Endothelial cell of umbilical vein (primary cell): Measurements from ENCODE around the gene TNS1. TPM values are rescaled to one million over a fixed set of nuclear protein-coding genes. Genes with fewer than 3 reads are reported as not detected.

Source experiments
- BruUV-seq: library from RNA; stranded (reverse); fragments of 400-500 nt; replicated peaks from 2 replicates; lab custom pipeline; 2021; lab: Mats Ljungman, UMichigan
- CTCF ChIA-PET: fragments of 300-600, 350-600 bp; sonication (Branson Sonifier 250); formaldehyde crosslinking; loops from one replicate; lab custom pipeline; 2021; ENCODE audit warnings: antibody characterized with exemption, inconsistent platforms; lab: Charles Lee
- POLR2A ChIA-PET: fragments of 300-600, 350-600 bp; sonication (Branson Sonifier 250); formaldehyde crosslinking; loops from one replicate; lab custom pipeline; 2021; ENCODE audit warnings: antibody characterized with exemption, inconsistent platforms; lab: Charles Lee
- DNase-seq: peaks from one replicate; pipeline ENCODE4 v3.0.0-alpha.2; 2011; ENCODE audit warnings: low read depth, low spot score
- FAIRE-seq: peaks from 2 replicates; lab custom pipeline; 2011; peaks lifted over from hg19 to GRCh38; lab: Jason Lieb, UNC
- H2AFZ ChIP-seq: 2 replicates; pipeline ENCODE4 v1.6.0; 2012; ENCODE audit warnings: low read depth, low read length, control low read depth, inconsistent platforms
- H3K27ac ChIP-seq: 2 replicates; pipeline ENCODE4 v1.5.1; 2011; ENCODE audit warnings: low read depth, mild to moderate bottlenecking, control low read depth, low read length, moderate library complexity; ENCODE audit not compliant: insufficient read depth
- H3K27me3 ChIP-seq, 2 experiments: 2 replicates each; pipeline versions ENCODE4 v1.6.0 to v1.6.1; 2011; ENCODE audit warnings: low read length in 2 of 2, mixed read lengths in 1 of 2; ENCODE audit not compliant: control insufficient read depth in 2 of 2, insufficient read depth in 2 of 2
- H3K36me3 ChIP-seq, 2 experiments: 2 replicates in 1 of 2; 3 replicates in 1 of 2; pipeline ENCODE4 v1.5.1; 2011; ENCODE audit warnings: low read length in 2 of 2, mild to moderate bottlenecking in 1 of 2, moderate library complexity in 1 of 2; ENCODE audit not compliant: control insufficient read depth in 2 of 2, insufficient read depth in 2 of 2; ENCODE audit errors: extremely low read depth in 1 of 2
- H3K4me1 ChIP-seq: 3 replicates; pipeline ENCODE4 v1.5.1; 2011; ENCODE audit warnings: mild to moderate bottlenecking, low read length; ENCODE audit not compliant: control insufficient read depth, insufficient read depth; ENCODE audit errors: extremely low read depth
- H3K4me2 ChIP-seq: 2 replicates; pipeline ENCODE4 v1.6.1; 2011; ENCODE audit warnings: low read length, control low read depth, mixed read lengths; ENCODE audit not compliant: insufficient read depth
- H3K4me3 ChIP-seq, 3 experiments: fragments of 200-600 bp in 1 of 3; sonication (generic), shearing (Covaris generic) in 1 of 3; replicated peaks in 1 of 3; 2 replicates each; pipeline ENCODE4 v1.5.1; 2011 to 2016; ENCODE audit warnings: control low read depth in 3 of 3, low read length in 3 of 3, mild to moderate bottlenecking in 2 of 3, inconsistent platforms in 1 of 3, low read depth in 1 of 3, moderate library complexity in 1 of 3; ENCODE audit not compliant: insufficient read depth in 1 of 3
- H3K79me2 ChIP-seq: 2 replicates; pipeline ENCODE4 v1.6.0; 2012; ENCODE audit warnings: low read length, inconsistent platforms; ENCODE audit not compliant: control insufficient read depth, insufficient read depth
- H3K9ac ChIP-seq: replicated peaks from 2 replicates; pipeline ENCODE3; 2011; ENCODE audit warnings: low read length, control low read depth; ENCODE audit not compliant: insufficient read depth; ENCODE audit errors: extremely low read depth
- H3K9me1 ChIP-seq: replicated peaks from 3 replicates; pipeline ENCODE4 v1.6.0; 2011; ENCODE audit warnings: mild to moderate bottlenecking, low read length; ENCODE audit not compliant: control insufficient read depth, insufficient read depth; ENCODE audit errors: extremely low read depth
- H3K9me3 ChIP-seq: replicated peaks from 2 replicates; pipeline ENCODE4 v1.5.1; 2012; ENCODE audit warnings: low read length, inconsistent platforms; ENCODE audit not compliant: control insufficient read depth, insufficient read depth
- H4K20me1 ChIP-seq: replicated peaks from 2 replicates; pipeline ENCODE3; 2011; ENCODE audit warnings: mild to moderate bottlenecking, low read length; ENCODE audit not compliant: control insufficient read depth, insufficient read depth; ENCODE audit errors: extremely low read depth
- CTCF ChIP-seq, 2 donors: IDR thresholded peaks; 1 replicate in 1 of 2; 2 replicates in 1 of 2; pipeline ENCODE4 v1.5.1; 2011; ENCODE audit warnings: low read length in 2 of 2, mild to moderate bottlenecking in 2 of 2, moderate library complexity in 2 of 2, control low read depth in 1 of 2, inconsistent platforms in 1 of 2, low read depth in 1 of 2; ENCODE audit not compliant: insufficient read depth in 1 of 2; ENCODE audit errors: extremely low read depth in 1 of 2
- EZH2 ChIP-seq: IDR thresholded peaks from 2 replicates; pipeline ENCODE4 v1.6.1; 2012; ENCODE audit warnings: borderline replicate concordance, low read depth, mild to moderate bottlenecking, moderate library complexity, low read length, inconsistent platforms; ENCODE audit not compliant: severe bottlenecking
- FOS ChIP-seq: IDR thresholded peaks from 2 replicates; pipeline ENCODE4 v1.6.1; 2011; ENCODE audit warnings: mild to moderate bottlenecking, low read length, moderate library complexity, borderline replicate concordance; ENCODE audit not compliant: insufficient read depth
- GATA2 ChIP-seq: IDR thresholded peaks from 2 replicates; pipeline ENCODE4 v1.7.0; 2011; ENCODE audit warnings: low read depth, mild to moderate bottlenecking, moderate library complexity, mixed read lengths, low read length; ENCODE audit not compliant: insufficient read length, insufficient read depth
- JUN ChIP-seq: IDR thresholded peaks from 2 replicates; pipeline ENCODE4 v1.6.1; 2011; ENCODE audit warnings: borderline replicate concordance, low read depth; ENCODE audit not compliant: insufficient read length, insufficient read depth
- MAX ChIP-seq: IDR thresholded peaks from 2 replicates; pipeline ENCODE4 v1.6.1; 2011; ENCODE audit not compliant: insufficient read depth, insufficient read length
- MYC ChIP-seq: IDR thresholded peaks from one replicate; pipeline ENCODE4 v1.6.1; 2011; ENCODE audit warnings: mild to moderate bottlenecking, low read depth, low read length
- POLR2A ChIP-seq: IDR thresholded peaks from 2 replicates; pipeline ENCODE4 v1.6.1; 2012; ENCODE audit warnings: low read depth, mild to moderate bottlenecking, control low read depth, low read length
- POLR2AphosphoS5 ChIP-seq: IDR thresholded peaks from 2 replicates; pipeline ENCODE4 v1.6.1; 2012; ENCODE audit warnings: low read depth, mild to moderate bottlenecking, control low read depth, low read length, moderate library complexity; ENCODE audit not compliant: insufficient read depth
- dilution Hi-C: fragments of 300-500 bp; cut with MboI; formaldehyde crosslinking; loops from one replicate; pipeline ENCODE4 v1.15.0; 2019; ENCODE audit warnings: low sequenced_read_pairs; ENCODE audit not compliant: extremely low pct_ligation_motif_present
- intact Hi-C: fragments of 100-400 bp; cut with micrococcal nuclease; formaldehyde crosslinking; loops from one replicate; pipeline ENCODE4 v1.10.0; 2022
- polyA plus RNA-seq, 4 experiments: library from polyadenylated mRNA; depleted of rRNA in 3 of 4; stranded (reverse) in 3 of 4; unstranded in 1 of 4; fragments of >200 nt; gene quantifications; 2 replicates each; pipeline versions ENCODE4 v1.2.1 to v1.2.3, GENCODE V29; 2011 to 2012; ENCODE audit warnings: missing spikeins in 1 of 4
- total RNA-seq: library from RNA; stranded (reverse); gene quantifications from 2 replicates; pipeline ENCODE4 v1.2.3, GENCODE V29; 2021

TNS1 gene
- total and polyA plus RNA-seq, 2 donors (not counting 3 experiments of a cell fraction or from before 2014, with no cell fraction given) = 11.0 to 52.1 TPM

GRCh38 chr2:217946051-217946450 lies 56.7 kb downstream of the TNS1 start:
- ChIA-PET POLR2A (no interaction called here), CTCF (interaction anchor here (0.9 to 3.4 kb wide), 4 partner anchors 9 to 47 kb away, joined by 3 to 15 read pairs (median 8); no protein-coding TSS in a partner anchor)
- H3K27me3 ChIP-seq = no peaks in the 10 kb centered on the region
- dilution Hi-C loops (no loop called here), intact Hi-C loops (no loop called here)
- H3K4me2 ChIP-seq = no peak overlapping the region
- no peak for FAIRE-seq
- TF ChIP-seq EZH2 = no peak
- no peak for TF ChIP-seq FOS
- no peak for TF ChIP-seq GATA2
- TF ChIP-seq JUN = no peak
- TF ChIP-seq POLR2A = no peak
- TF ChIP-seq POLR2AphosphoS5 = no peak
- TF ChIP-seq MAX = no peak
- no peak for TF ChIP-seq CTCF (IDR thresholded peaks at IDR 0.05; ENCODE audit: extremely low read depth in 1 of 2, insufficient read depth in 1 of 2, low read depth in 1 of 2, low read length in 2 of 2)
- no peak for TF ChIP-seq MYC
- no peak overlapping the region for H3K4me3 ChIP-seq
- no peaks in the 10 kb centered on the region for H3K79me2 ChIP-seq
- no peaks in the 10 kb centered on the region for H3K36me3 ChIP-seq
- H3K9me3 ChIP-seq = no peaks in the 10 kb centered on the region
- BruUV-seq = no TSS peak
- no peak overlapping the region for H3K27ac ChIP-seq
- H3K4me1 ChIP-seq = peaks cover 5% of the 10 kb centered on the region
- no peak overlapping the region for H2AFZ ChIP-seq
- H3K9ac ChIP-seq = no peak overlapping the region
- DNase-seq = no peak
- no peaks in the 10 kb centered on the region for H3K9me1 ChIP-seq
- no peaks in the 10 kb centered on the region for H4K20me1 ChIP-seq
